K562 (cell line): ENCODE data around the gene ITGAE. TPM values are rescaled to one million over a fixed set of nuclear protein-coding genes. Genes with fewer than 3 reads are reported as not detected.
"Not testable (repeated sequence)": the region's sequence is repeated elsewhere in the genome, so short reads cannot be mapped to it uniquely, and the experiment has no call there.

Experiments
- ATAC-seq: fragments of 200-7000 bp; cut with Tn5 transposase; 3 replicates; pipeline ENCODE4 v1.9.1; 2020; ENCODE audit warnings: moderate library complexity
- BruUV-seq: library from RNA; stranded (reverse); fragments of 400-500 nt; replicated peaks from 2 replicates; lab custom pipeline; 2021; lab: Mats Ljungman, UMichigan
- CTCF ChIA-PET: fragments of 300-600 bp; formaldehyde crosslinking; extraction: SDS; loops from one replicate; lab custom pipeline; 2021; ENCODE audit warnings: low intra/inter-chr PET ratio; lab: Yijun Ruan, JAX
- POLR2A ChIA-PET: fragments of 300-600, 350-650 bp; sonication (Branson Sonifier 250); formaldehyde crosslinking; extraction: SDS; loops from one replicate; lab custom pipeline; 2021; ENCODE audit warnings: antibody characterized with exemption, inconsistent platforms; lab: Yijun Ruan, JAX
- DNase-seq, 4 experiments: peaks; one replicate each; pipeline versions ENCODE4 v3.0.0 to v3.0.0-alpha.2; 2011 to 2018; ENCODE audit warnings: low spot score in 3 of 4, mixed read lengths in 3 of 4; ENCODE audit errors: extremely low read depth in 1 of 4
- FAIRE-seq: peaks from 2 replicates; lab custom pipeline; 2011; peaks lifted over from hg19 to GRCh38; lab: Jason Lieb, UNC
- H2AFZ ChIP-seq: 2 replicates; pipeline ENCODE4 v1.6.0; 2011; ENCODE audit warnings: low read depth, low read length, control low read depth, inconsistent platforms
- H3K27ac ChIP-seq: fragments of 200-600 bp; 3 replicates; pipeline ENCODE4 v1.8.0; 2011; ENCODE audit warnings: low read depth, mild to moderate bottlenecking, control low read depth, inconsistent platforms, low read length, moderate library complexity, mixed read lengths; ENCODE audit errors: extremely low read depth
- H3K27me3 ChIP-seq, 2 experiments: fragments of 300-600 bp in 1 of 2; 2 replicates in 1 of 2; 3 replicates in 1 of 2; pipeline versions ENCODE4 v1.6.0 to v1.8.0; 2011; ENCODE audit warnings: inconsistent platforms in 2 of 2, low read length in 2 of 2, mild to moderate bottlenecking in 1 of 2, mixed read lengths in 1 of 2, moderate library complexity in 1 of 2; ENCODE audit not compliant: control insufficient read depth in 2 of 2, insufficient read depth in 2 of 2
- H3K36me3 ChIP-seq: fragments of 300-600 bp; 3 replicates; pipeline ENCODE4 v1.8.0; 2011; ENCODE audit warnings: mild to moderate bottlenecking, low read length, inconsistent platforms; ENCODE audit not compliant: control insufficient read depth, insufficient read depth
- H3K4me1 ChIP-seq, 2 experiments: fragments of 200-600 bp in 1 of 2; replicated peaks in 1 of 2; 2 replicates in 1 of 2; 3 replicates in 1 of 2; pipeline versions ENCODE4 v1.5.1 to v1.8.0; 2011; ENCODE audit warnings: inconsistent platforms in 2 of 2, low read length in 2 of 2, mild to moderate bottlenecking in 1 of 2, mixed read lengths in 1 of 2, moderate library complexity in 1 of 2; ENCODE audit not compliant: control insufficient read depth in 2 of 2, insufficient read depth in 2 of 2
- H3K4me2 ChIP-seq: 2 replicates; pipeline ENCODE4 v1.6.1; 2011; ENCODE audit warnings: low read length, control low read depth, inconsistent platforms, mixed read lengths; ENCODE audit not compliant: insufficient read depth
- H3K4me3 ChIP-seq: fragments of 200-600 bp; sonication (generic), shearing (Covaris generic); 2 replicates; pipeline ENCODE4 v1.5.1; 2016; ENCODE audit warnings: control low read depth, inconsistent platforms
- H3K79me2 ChIP-seq: fragments of 200-600 bp; 3 replicates; pipeline ENCODE4 v1.8.0; 2011; ENCODE audit warnings: low read length, inconsistent platforms; ENCODE audit not compliant: control insufficient read depth, insufficient read depth
- H3K9ac ChIP-seq, 2 experiments: 2 replicates each; pipeline versions ENCODE4 v1.6.0 to v1.6.1; 2011; ENCODE audit warnings: low read depth in 2 of 2, low read length in 2 of 2, control low read depth in 1 of 2, inconsistent platforms in 1 of 2, mild to moderate bottlenecking in 1 of 2, mixed read lengths in 1 of 2; ENCODE audit not compliant: insufficient read depth in 1 of 2
- H3K9me1 ChIP-seq: one replicate; pipeline ENCODE4 v1.6.0; 2011; ENCODE audit warnings: inconsistent platforms, mild to moderate bottlenecking, low read length, moderate library complexity; ENCODE audit not compliant: control insufficient read depth, insufficient read depth
- H3K9me3 ChIP-seq: replicated peaks from 2 replicates; pipeline ENCODE4 v1.5.1; 2011; ENCODE audit warnings: low read depth, low read length, inconsistent platforms; ENCODE audit not compliant: control insufficient read depth, insufficient read depth
- H4K20me1 ChIP-seq: replicated peaks from 2 replicates; pipeline ENCODE4 v1.6.1; 2011; ENCODE audit warnings: low read length, inconsistent platforms, mixed read lengths; ENCODE audit not compliant: control insufficient read depth, insufficient read depth
- CXXC5 ChIP-seq: fragments of 250-450 bp; sonication (Bioruptor Pico); IDR thresholded peaks from 2 replicates; pipeline ENCODE4 v1.8.0; 2022; ENCODE audit warnings: inconsistent platforms, mild to moderate bottlenecking, moderate library complexity
- ETV5 ChIP-seq: sonication (generic); formaldehyde crosslinking; IDR thresholded peaks from 2 replicates; pipeline ENCODE4 v1.4.0; 2020; ENCODE audit warnings: low read depth, mild to moderate bottlenecking, missing genetic modification reagents
- GATAD2B ChIP-seq: fragments of 450-650 bp; IDR thresholded peaks from 2 replicates; pipeline ENCODE4 v1.6.1; 2017; ENCODE audit warnings: mild to moderate bottlenecking, borderline replicate concordance
- HNRNPH1 ChIP-seq: fragments of 200-400 bp; formaldehyde crosslinking; optimal IDR thresholded peaks from 2 replicates; pipeline ENCODE3; 2017; ENCODE audit warnings: low read depth, mild to moderate bottlenecking, low read length, moderate library complexity
- MED1 ChIP-seq: sonication (generic); formaldehyde crosslinking; IDR thresholded peaks from 2 replicates; pipeline ENCODE4 v1.8.1; 2023; ENCODE audit warnings: missing genetic modification reagents, borderline replicate concordance
- PCBP1 ChIP-seq: fragments of 200-400 bp; formaldehyde crosslinking; IDR thresholded peaks from 2 replicates; pipeline ENCODE4 v1.6.1; 2018; ENCODE audit warnings: mild to moderate bottlenecking, low read depth, low read length; ENCODE audit not compliant: poor library complexity, severe bottlenecking
- SMARCA4 ChIP-seq: fragments of 450-650 bp; IDR thresholded peaks from 2 replicates; pipeline ENCODE4 v1.6.1; 2016
- TEAD2 ChIP-seq: fragments of 450-650 bp; IDR thresholded peaks from 2 replicates; pipeline ENCODE4 v1.6.1; 2016; ENCODE audit warnings: missing genetic modification characterization, control low read depth, missing compliant biosample characterization
- WGBS: fragments of 100-300 bp; shearing (Covaris generic); methylation state at CpG from one replicate; pipeline ENCODE4 v1.1.6; 2016; ENCODE audit warnings: low coverage, mixed read lengths; ENCODE audit not compliant: insufficient coverage; ENCODE audit errors: missing lambda C conversion rate; 5-methylcytosine and 5-hydroxymethylcytosine counted together
- in situ Hi-C: fragments of 300-500 bp; cut with MboI; formaldehyde crosslinking; loops from 4 replicates; pipeline ENCODE4 v1.15.0; 2018; ENCODE audit warnings: inconsistent platforms, mixed read lengths
- intact Hi-C: fragments of 100-400 bp; cut with micrococcal nuclease; formaldehyde crosslinking; loops from 2 replicates; pipeline ENCODE4 v1.14.2; 2022
- polyA plus RNA-seq, 8 experiments: library from polyadenylated mRNA; depleted of rRNA in 4 of 8; stranded (reverse) in 5 of 8; unstranded in 3 of 8; fragments of >200 nt; fragmentation: Nextera tagmentation in 2 of 8; fragmentation: Illumina TruSeq in 1 of 8; extraction: Ambion mirVana in 2 of 8; extraction: Trizol in 1 of 8; gene quantifications; 2 replicates each; pipeline versions ENCODE4 v1.2.1 to v1.2.3, GENCODE V29; 2011 to 2014; ENCODE audit warnings: inconsistent platforms in 1 of 8, missing spikeins in 1 of 8
- total RNA-seq, 7 experiments: library from RNA; depleted of rRNA in 6 of 7; stranded (reverse); fragments of >200 nt in 6 of 7; fragmentation: Illumina TruSeq in 2 of 7; extraction: Trizol in 2 of 7; gene quantifications; 2 replicates each; pipeline versions ENCODE4 v1.2.1 to v1.2.3, GENCODE V29; 2011 to 2021; ENCODE audit warnings: low replicate concordance in 1 of 7
- TF ChIP-seq, protein P1 (sequence below): fragments of 450-650 bp; IDR thresholded peaks from 2 replicates; pipeline ENCODE4 v1.6.1; 2016; ENCODE audit warnings: missing biosample characterization, missing genetic modification characterization
- TF ChIP-seq, protein P2 (sequence below), 2 experiments: fragments of 450-650 bp; IDR thresholded peaks; 2 replicates each; pipeline ENCODE4 v1.6.1; 2016
- TF ChIP-seq, protein P3 (sequence below): sonication (generic); formaldehyde crosslinking; IDR thresholded peaks from 2 replicates; pipeline ENCODE4 v1.8.0; 2022; ENCODE audit warnings: missing genetic modification reagents, mild to moderate bottlenecking, borderline replicate concordance
- TF ChIP-seq, protein P4 (sequence below): sonication (generic); formaldehyde crosslinking; IDR thresholded peaks from 2 replicates; pipeline ENCODE4 v1.8.1; 2022; ENCODE audit warnings: missing genetic modification reagents

The ITGAE gene
- total and polyA plus RNA-seq, 9 of the 15 experiments (the other 6 are each of a cell fraction or from before 2014, with no cell fraction given): 14.8 to 160 (median 27.0) TPM

DNA sequence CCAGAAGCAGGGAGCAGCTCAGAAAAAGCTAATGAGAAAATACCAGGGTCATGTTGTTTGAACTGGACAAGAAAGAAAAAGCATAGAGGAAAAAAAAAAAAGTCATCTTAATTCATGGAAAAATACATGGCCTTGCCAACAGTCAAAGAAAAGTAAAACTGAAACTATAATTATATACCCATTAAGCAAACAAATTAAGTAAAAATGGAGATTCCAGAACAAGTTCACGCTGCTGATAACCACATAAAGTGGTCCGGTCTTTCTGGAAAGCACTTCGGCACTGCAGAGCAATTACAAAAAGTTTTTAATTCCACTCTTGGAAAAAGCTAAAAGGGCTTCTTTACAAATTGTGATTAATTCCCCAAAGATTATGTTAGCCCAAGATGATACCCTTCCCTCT is 92.6 kb downstream of the ITGAE start:
- DNase-seq (no peak), FAIRE-seq (no peak), ATAC-seq (no peak)
- CTCF ChIA-PET: no interaction called here
- no peaks in the 10 kb centered on the region for H3K79me2 ChIP-seq
- H3K4me3 ChIP-seq: no peak overlapping the region
- H3K9me3 ChIP-seq: no peaks in the 10 kb centered on the region
- WGBS: 55% methylated on average over 3 of the region's 3 CpGs
- H3K4me1 ChIP-seq: peaks cover 3 to 4% of the 10 kb centered on the region in 2 experiments; a peak in 3 of 5 replicates
- H3K9ac ChIP-seq: no peak overlapping the region
- no peak overlapping the region for H3K4me2 ChIP-seq
- intact Hi-C loops: no loop called here
- H3K9me1 ChIP-seq: no peaks in the 10 kb centered on the region
- H3K36me3 ChIP-seq: 0 out of 3 replicates have a peak, but pooled peaks cover 4% of the 10 kb centered on the region
- no peaks in the 10 kb centered on the region for H3K27me3 ChIP-seq
- TF ChIP-seq, protein P1, sequence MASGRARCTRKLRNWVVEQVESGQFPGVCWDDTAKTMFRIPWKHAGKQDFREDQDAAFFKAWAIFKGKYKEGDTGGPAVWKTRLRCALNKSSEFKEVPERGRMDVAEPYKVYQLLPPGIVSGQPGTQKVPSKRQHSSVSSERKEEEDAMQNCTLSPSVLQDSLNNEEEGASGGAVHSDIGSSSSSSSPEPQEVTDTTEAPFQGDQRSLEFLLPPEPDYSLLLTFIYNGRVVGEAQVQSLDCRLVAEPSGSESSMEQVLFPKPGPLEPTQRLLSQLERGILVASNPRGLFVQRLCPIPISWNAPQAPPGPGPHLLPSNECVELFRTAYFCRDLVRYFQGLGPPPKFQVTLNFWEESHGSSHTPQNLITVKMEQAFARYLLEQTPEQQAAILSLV (tag): no peak
- no peak for TF ChIP-seq ETV5 (CRISPR knock-in tag)
- no peak for TF ChIP-seq HNRNPH1
- no peak for TF ChIP-seq SMARCA4
- no peak for TF ChIP-seq TEAD2
- no peak for TF ChIP-seq PCBP1
- TF ChIP-seq GATAD2B: no peak
- no peak for TF ChIP-seq CXXC5 (CRISPR knock-in tag)
- TF ChIP-seq, protein P2, sequence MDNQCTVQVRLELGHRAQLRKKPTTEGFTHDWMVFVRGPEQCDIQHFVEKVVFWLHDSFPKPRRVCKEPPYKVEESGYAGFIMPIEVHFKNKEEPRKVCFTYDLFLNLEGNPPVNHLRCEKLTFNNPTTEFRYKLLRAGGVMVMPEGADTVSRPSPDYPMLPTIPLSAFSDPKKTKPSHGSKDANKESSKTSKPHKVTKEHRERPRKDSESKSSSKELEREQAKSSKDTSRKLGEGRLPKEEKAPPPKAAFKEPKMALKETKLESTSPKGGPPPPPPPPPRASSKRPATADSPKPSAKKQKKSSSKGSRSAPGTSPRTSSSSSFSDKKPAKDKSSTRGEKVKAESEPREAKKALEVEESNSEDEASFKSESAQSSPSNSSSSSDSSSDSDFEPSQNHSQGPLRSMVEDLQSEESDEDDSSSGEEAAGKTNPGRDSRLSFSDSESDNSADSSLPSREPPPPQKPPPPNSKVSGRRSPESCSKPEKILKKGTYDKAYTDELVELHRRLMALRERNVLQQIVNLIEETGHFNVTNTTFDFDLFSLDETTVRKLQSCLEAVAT (IDR thresholded peaks at IDR 0.05): no peak
- TF ChIP-seq, protein P3, sequence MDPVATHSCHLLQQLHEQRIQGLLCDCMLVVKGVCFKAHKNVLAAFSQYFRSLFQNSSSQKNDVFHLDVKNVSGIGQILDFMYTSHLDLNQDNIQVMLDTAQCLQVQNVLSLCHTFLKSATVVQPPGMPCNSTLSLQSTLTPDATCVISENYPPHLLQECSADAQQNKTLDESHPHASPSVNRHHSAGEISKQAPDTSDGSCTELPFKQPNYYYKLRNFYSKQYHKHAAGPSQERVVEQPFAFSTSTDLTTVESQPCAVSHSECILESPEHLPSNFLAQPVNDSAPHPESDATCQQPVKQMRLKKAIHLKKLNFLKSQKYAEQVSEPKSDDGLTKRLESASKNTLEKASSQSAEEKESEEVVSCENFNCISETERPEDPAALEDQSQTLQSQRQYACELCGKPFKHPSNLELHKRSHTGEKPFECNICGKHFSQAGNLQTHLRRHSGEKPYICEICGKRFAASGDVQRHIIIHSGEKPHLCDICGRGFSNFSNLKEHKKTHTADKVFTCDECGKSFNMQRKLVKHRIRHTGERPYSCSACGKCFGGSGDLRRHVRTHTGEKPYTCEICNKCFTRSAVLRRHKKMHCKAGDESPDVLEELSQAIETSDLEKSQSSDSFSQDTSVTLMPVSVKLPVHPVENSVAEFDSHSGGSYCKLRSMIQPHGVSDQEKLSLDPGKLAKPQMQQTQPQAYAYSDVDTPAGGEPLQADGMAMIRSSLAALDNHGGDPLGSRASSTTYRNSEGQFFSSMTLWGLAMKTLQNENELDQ (CRISPR knock-in tag): no peak
- TF ChIP-seq, protein P4, sequence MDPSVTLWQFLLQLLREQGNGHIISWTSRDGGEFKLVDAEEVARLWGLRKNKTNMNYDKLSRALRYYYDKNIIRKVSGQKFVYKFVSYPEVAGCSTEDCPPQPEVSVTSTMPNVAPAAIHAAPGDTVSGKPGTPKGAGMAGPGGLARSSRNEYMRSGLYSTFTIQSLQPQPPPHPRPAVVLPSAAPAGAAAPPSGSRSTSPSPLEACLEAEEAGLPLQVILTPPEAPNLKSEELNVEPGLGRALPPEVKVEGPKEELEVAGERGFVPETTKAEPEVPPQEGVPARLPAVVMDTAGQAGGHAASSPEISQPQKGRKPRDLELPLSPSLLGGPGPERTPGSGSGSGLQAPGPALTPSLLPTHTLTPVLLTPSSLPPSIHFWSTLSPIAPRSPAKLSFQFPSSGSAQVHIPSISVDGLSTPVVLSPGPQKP (CRISPR knock-in tag): no peak
- no peak for TF ChIP-seq MED1
- no peak overlapping the region for H2AFZ ChIP-seq
- no peaks in the 10 kb centered on the region for H4K20me1 ChIP-seq
- no peak overlapping the region for H3K27ac ChIP-seq
- POLR2A ChIA-PET: no interaction called here
- in situ Hi-C loops: no loop called here
- no TSS peak for BruUV-seq

DNA sequence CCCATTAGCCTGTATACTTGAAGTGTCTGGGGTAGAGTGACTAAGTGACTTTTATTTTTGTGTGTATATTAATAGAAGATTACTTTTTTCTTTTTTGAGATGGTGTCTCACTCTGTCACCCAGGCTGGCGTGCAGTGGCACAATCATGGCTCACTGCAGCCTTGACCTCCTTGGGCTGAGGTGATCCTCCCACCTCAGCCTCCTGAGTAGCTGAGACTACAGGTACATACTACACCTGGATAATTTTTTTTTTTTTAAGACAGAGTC is 95.3 kb downstream of the ITGAE start:
- intact Hi-C loops, H3K9me3 ChIP-seq, H3K27ac ChIP-seq, H3K4me1 ChIP-seq, H3K9me1 ChIP-seq, CTCF ChIA-PET, DNase-seq, H3K9ac ChIP-seq, ATAC-seq, H3K79me2 ChIP-seq, H3K36me3 ChIP-seq, H3K27me3 ChIP-seq, H2AFZ ChIP-seq, H3K4me2 ChIP-seq, FAIRE-seq, in situ Hi-C loops, BruUV-seq, H3K4me3 ChIP-seq, H4K20me1 ChIP-seq, POLR2A ChIA-PET: not testable (repeated sequence)
- WGBS: 60% methylated on average over 1 of the region's 1 CpG
